ENCODE results near the gene ENPP3.

GRCh38 chr6:131721161-131721560, 84.1 kb downstream of the ENPP3 start:
- no peak for TF ChIP-seq POLR2A (IDR thresholded peaks at IDR 0.05)
- no peak for TF ChIP-seq CTCF (IDR thresholded peaks at IDR 0.05)
- TF ChIP-seq EP300 (IDR thresholded peaks at IDR 0.05): no peak
